Stomach (tissue), 9 donors: ENCODE data around the gene CCDC152. TPM values are rescaled to one million over a fixed set of nuclear protein-coding genes. Genes with fewer than 3 reads are reported as not detected.
A peak's percentile ranks its signal among the peaks of the same experiment; 100 is the strongest.

Source experiments
- DNase-seq, 2 donors: peaks; one replicate each; pipeline versions ENCODE4 v3.0.0 to v3.0.0-alpha.2; 2013 to 2019
- H3K27ac ChIP-seq, 5 donors: fragments of 200-600 bp in 4 of 5; sonication (generic) in 4 of 5; one replicate each; pipeline ENCODE4 v1.5.1; 2013 to 2019; ENCODE audit warnings: mild to moderate bottlenecking in 1 of 5, moderate library complexity in 1 of 5
- H3K27me3 ChIP-seq, 3 donors: fragments of 200-600 bp; sonication (generic); one replicate each; pipeline ENCODE4 v1.5.1; 2017 to 2019; ENCODE audit warnings: mixed run types in 1 of 3
- H3K36me3 ChIP-seq, 4 donors: fragments of 200-600 bp; sonication (generic); 1 replicate in 3 of 4; 2 replicates in 1 of 4; pipeline ENCODE4 v1.5.1; 2016 to 2019
- H3K4me1 ChIP-seq, 4 donors: fragments of 200-600 bp; sonication (generic); one replicate each; pipeline ENCODE4 v1.5.1; 2016 to 2019
- H3K4me3 ChIP-seq, 4 donors: fragments of 200-600 bp; sonication (generic) in 3 of 4; one replicate each; pipeline ENCODE4 v1.5.1; 2016 to 2019; ENCODE audit warnings: mild to moderate bottlenecking in 1 of 4
- H3K9me3 ChIP-seq, 4 donors: fragments of 200-600 bp; sonication (generic); one replicate each; pipeline ENCODE4 v1.5.1; 2016 to 2019
- CTCF ChIP-seq, 7 experiments: fragments of 450-650 bp in 4 of 7; fragments of 200-600 bp in 3 of 7; sonication (generic) in 3 of 7; IDR thresholded peaks; one replicate each; pipeline ENCODE4 v1.5.1; 2016 to 2019; ENCODE audit warnings: antibody characterized with exemption in 7 of 7, control low read depth in 2 of 7, mild to moderate bottlenecking in 1 of 7
- EP300 ChIP-seq: sonication (generic); formaldehyde crosslinking; IDR thresholded peaks from one replicate; pipeline ENCODE4 v1.6.1; 2017; ENCODE audit warnings: antibody characterized with exemption
- POLR2A ChIP-seq, 4 donors: fragments of 450-650 bp; IDR thresholded peaks; one replicate each; pipeline ENCODE4 v1.6.1; 2016; ENCODE audit warnings: antibody characterized with exemption in 4 of 4, control low read depth in 2 of 4, mild to moderate bottlenecking in 1 of 4, moderate library complexity in 1 of 4
- POLR2AphosphoS5 ChIP-seq, 3 donors: sonication (generic); formaldehyde crosslinking; IDR thresholded peaks; one replicate each; pipeline ENCODE4 v1.6.1; 2016; ENCODE audit warnings: antibody characterized with exemption in 3 of 3
- WGBS, 5 donors: extraction: QIAGEN DNeasy Blood & Tissue Kit in 3 of 5; methylation state at CpG; one replicate each; pipeline versions ENCODE4 v1.1.5 to v1.1.7; 2013 to 2018; 5-methylcytosine and 5-hydroxymethylcytosine counted together
- intact Hi-C: fragments of 100-400 bp; cut with DNase I; formaldehyde crosslinking; loops from one replicate; pipeline ENCODE4 v1.15.1; 2023; ENCODE audit warnings: low total_unique reads
- polyA plus RNA-seq, 3 donors: library from polyadenylated mRNA; stranded (reverse); fragments of 200-250 nt; gene quantifications; one replicate each; pipeline ENCODE4 v1.2.3, GENCODE V29; 2013
- total RNA-seq, 5 donors: library from RNA; depleted of rRNA; stranded (reverse); fragments of >200 nt; gene quantifications; one replicate each; pipeline versions ENCODE4 v1.1.0 to v1.2.3, GENCODE V29; 2014 to 2016
- donor health status: healthy with polysubstance abuse.
- donor health status: Bipolar disorder and iron deficiency.
- donor health status: healthy.

The CCDC152 gene
- total and polyA plus RNA-seq, 8 donors, result 0.68 to 15.2 (median 1.3) TPM; not detected in 2

- Histone ChIP-seq H3K27me3 (no peaks in the 10 kb centered on the region), H3K27ac (peak overlapping the region in 1 of 5 donors; percentile 15), H3K4me3 (no peak overlapping the region), H3K4me1 (peaks cover 0 to 53% (median 7%) of the 10 kb centered on the region in 4 donors), H3K36me3 (no peaks in the 10 kb centered on the region), H3K9me3 (no peaks in the 10 kb centered on the region)
- intact Hi-C loops, result no loop called here
- peak in 1 of 2 donors; percentile 23 for DNase-seq
- WGBS, 5 donors, result 55 to 77% (median 65%) methylated on average over 2 of the region's 2 CpGs
- TF ChIP-seq POLR2A (IDR thresholded peaks at IDR 0.05) (no peak), POLR2AphosphoS5 (IDR thresholded peaks at IDR 0.05) (no peak), CTCF (IDR thresholded peaks at IDR 0.05) (no peak), EP300 (no peak)
Observed at GRCh38 chr5:42826757-42827515, 70.3 kb downstream of the CCDC152 start.

DNA sequence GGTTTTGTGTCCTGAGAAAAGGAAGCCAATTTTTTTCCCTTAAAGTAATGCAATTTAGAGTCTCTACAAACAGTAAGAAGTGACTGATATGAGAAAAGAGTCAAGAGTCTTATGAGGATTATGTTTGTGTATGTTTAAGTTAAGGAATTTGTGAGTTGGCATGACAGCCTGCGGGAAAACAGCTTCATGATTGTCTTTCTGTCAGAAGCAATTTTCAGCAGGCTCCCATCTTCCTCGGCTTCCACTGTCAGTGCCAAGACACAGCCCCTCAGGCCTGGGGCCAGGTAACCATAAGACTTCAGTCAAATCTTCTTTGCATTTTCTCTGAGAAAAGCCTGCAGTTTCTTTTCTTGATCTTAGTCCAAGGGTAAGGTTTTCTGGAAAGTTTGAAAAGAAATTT is 72.1 kb downstream of the CCDC152 start:
- TF ChIP-seq POLR2A (IDR thresholded peaks at IDR 0.05), result no peak
- TF ChIP-seq POLR2AphosphoS5 (IDR thresholded peaks at IDR 0.05), result no peak
- no peak for TF ChIP-seq EP300
- no peak for TF ChIP-seq CTCF (IDR thresholded peaks at IDR 0.05)

DNA sequence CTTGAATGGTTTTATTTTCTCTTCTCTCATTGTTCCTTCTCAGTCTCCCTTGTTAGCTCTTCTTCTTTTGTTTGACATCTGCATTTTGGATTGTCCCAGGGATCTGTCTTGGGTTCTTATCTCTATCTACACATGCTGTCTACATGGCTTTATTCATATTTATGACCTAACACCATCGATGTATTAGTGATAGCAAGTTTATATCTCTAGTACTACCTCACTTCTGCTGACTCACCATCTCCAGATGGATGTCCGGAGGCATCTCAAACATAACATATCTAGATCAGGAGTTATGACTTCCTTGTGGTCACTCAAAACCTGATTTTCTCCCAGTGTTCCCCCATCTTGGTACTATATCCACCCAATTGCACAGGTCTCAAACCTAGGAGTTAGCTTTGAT is 74.3 kb downstream of the CCDC152 start:
- Histone ChIP-seq H3K4me3 (no peak overlapping the region), H3K36me3 (no peaks in the 10 kb centered on the region), H3K27ac (no peak overlapping the region), H3K4me1 (peaks cover 0 to 26% (median 7%) of the 10 kb centered on the region in 4 donors), H3K27me3 (no peaks in the 10 kb centered on the region), H3K9me3 (no peaks in the 10 kb centered on the region)
- 79 to 92% (median 83%) methylated on average over 2 of the region's 2 CpGs for WGBS, 5 donors
- intact Hi-C loops, result no loop called here
- DNase-seq, result no peak
- no peak for TF ChIP-seq POLR2AphosphoS5 (IDR thresholded peaks at IDR 0.05)

More for the DNA sequence above, 72.1 kb downstream of the CCDC152 start:
- intact Hi-C loops, result no loop called here
- H3K27me3 ChIP-seq, result no peaks in the 10 kb centered on the region
- H3K36me3 ChIP-seq, result no peaks in the 10 kb centered on the region
- 50 to 77% (median 73%) methylated on average over 2 of the region's 2 CpGs for WGBS, 5 donors
- peak overlapping the region in 1 of 5 donors; percentile 6 for H3K27ac ChIP-seq
- peak in 1 of 2 donors; percentile 76 for DNase-seq
- H3K4me3 ChIP-seq, result no peak overlapping the region
- H3K4me1 ChIP-seq, result peaks cover 0 to 48% (median 7%) of the 10 kb centered on the region in 4 donors
- no peaks in the 10 kb centered on the region for H3K9me3 ChIP-seq

- intact Hi-C loops, result no loop called here
- Histone ChIP-seq H3K4me3 (no peak overlapping the region), H3K4me1 (peaks cover 0 to 16% (median 3%) of the 10 kb centered on the region in 4 donors), H3K27me3 (no peaks in the 10 kb centered on the region), H3K9me3 (peaks cover 0 to 7% (median 0%) of the 10 kb centered on the region in 4 donors), H3K27ac (no peak overlapping the region), H3K36me3 (no peaks in the 10 kb centered on the region)
- TF ChIP-seq CTCF (IDR thresholded peaks at IDR 0.05), result no peak
- TF ChIP-seq POLR2AphosphoS5 (IDR thresholded peaks at IDR 0.05), result no peak
- no peak for TF ChIP-seq POLR2A (IDR thresholded peaks at IDR 0.05)
- no peak for TF ChIP-seq EP300
- DNase-seq, result no peak
- 91 to 99% (median 97%) methylated on average over 5 of the region's 5 CpGs for WGBS, 5 donors
Observed at GRCh38 chr5:42832060-42832459, 75.4 kb downstream of the CCDC152 start.
